Right atrium auricular region (tissue), 2 donors: Measurements from ENCODE around the gene LIM2. TPM values are rescaled to one million over a fixed set of nuclear protein-coding genes. Genes with fewer than 3 reads are reported as not detected.

ENCODE experiments used
- DNase-seq: peaks from one replicate; pipeline ENCODE4 v3.0.0-alpha.2; 2019; ENCODE audit warnings: low spot score
- H3K27ac ChIP-seq, 2 donors: fragments of 200-600 bp; sonication (generic); 1 replicate in 1 of 2; 2 replicates in 1 of 2; pipeline ENCODE4 v1.5.1; 2016 to 2019
- H3K27me3 ChIP-seq, 2 donors: fragments of 200-600 bp; sonication (generic); one replicate each; pipeline versions ENCODE4 v1.5.1 to v1.6.0; 2017 to 2019
- H3K36me3 ChIP-seq: fragments of 200-600 bp; sonication (generic); one replicate; pipeline ENCODE4 v1.5.1; 2016
- H3K4me1 ChIP-seq, 2 donors: fragments of 200-600 bp; sonication (generic); one replicate each; pipeline versions ENCODE4 v1.5.1 to v1.6.0; 2017 to 2019
- H3K4me3 ChIP-seq, 2 donors: fragments of 200-600 bp; sonication (generic); 1 replicate in 1 of 2; 2 replicates in 1 of 2; pipeline ENCODE4 v1.5.1; 2017 to 2019; ENCODE audit warnings: mild to moderate bottlenecking in 1 of 2, moderate library complexity in 1 of 2
- H3K9me3 ChIP-seq, 2 donors: fragments of 200-600 bp; sonication (generic); one replicate each; pipeline ENCODE4 v1.5.1; 2019
- CTCF ChIP-seq, 2 donors: fragments of 200-600 bp; sonication (generic); IDR thresholded peaks; one replicate each; pipeline ENCODE4 v1.5.1; 2019; ENCODE audit warnings: antibody characterized with exemption in 2 of 2
- total RNA-seq, 2 donors: library from RNA; depleted of rRNA; stranded (reverse); fragments of >200 nt; gene quantifications; one replicate each; pipeline ENCODE4 v1.1.0, GENCODE V29; 2016

Gene LIM2
- total RNA-seq, 2 donors from 2014 or later = not detected

GRCh38 chr19:51337141-51337860 is 50.5 kb downstream of the LIM2 start:
- H3K27ac ChIP-seq = no peak overlapping the region
- H3K9me3 ChIP-seq = no peaks in the 10 kb centered on the region
- H3K27me3 ChIP-seq = no peaks in the 10 kb centered on the region
- H3K36me3 ChIP-seq = no peaks in the 10 kb centered on the region
- no peak for TF ChIP-seq CTCF (IDR thresholded peaks at IDR 0.05)
- H3K4me3 ChIP-seq = no peak overlapping the region
- H3K4me1 ChIP-seq = peaks cover 0 to 21% of the 10 kb centered on the region in 2 donors
- no peak for DNase-seq

GRCh38 chr19:51333836-51334460 is 53.8 kb downstream of the LIM2 start:
- no peak for TF ChIP-seq CTCF (IDR thresholded peaks at IDR 0.05)
- H3K36me3 ChIP-seq = no peaks in the 10 kb centered on the region

GRCh38 chr19:51331716-51332115 is 56.1 kb downstream of the LIM2 start:
- no peak for TF ChIP-seq CTCF (IDR thresholded peaks at IDR 0.05)
- no peaks in the 10 kb centered on the region for H3K9me3 ChIP-seq
- no peak overlapping the region for H3K27ac ChIP-seq
- DNase-seq = no peak
- H3K4me1 ChIP-seq = peaks cover 0 to 14% of the 10 kb centered on the region in 2 donors
- H3K27me3 ChIP-seq = peaks cover 7 to 15% of the 10 kb centered on the region in 2 donors
- H3K36me3 ChIP-seq = no peaks in the 10 kb centered on the region
- H3K4me3 ChIP-seq = no peak overlapping the region

More at GRCh38 chr19:51333836-51334460, 53.8 kb downstream of the LIM2 start:
- Histone ChIP-seq H3K4me1 (peaks cover 0 to 7% of the 10 kb centered on the region in 2 donors), H3K27ac (no peak overlapping the region), H3K27me3 (no peaks in the 10 kb centered on the region), H3K9me3 (no peaks in the 10 kb centered on the region), H3K4me3 (no peak overlapping the region)
- DNase-seq = no peak

GRCh38 chr19:51331193-51331592 is 56.6 kb downstream of the LIM2 start:
- Histone ChIP-seq H3K4me1 (peaks cover 0 to 15% of the 10 kb centered on the region in 2 donors), H3K4me3 (no peak overlapping the region), H3K9me3 (no peaks in the 10 kb centered on the region), H3K27ac (no peak overlapping the region), H3K36me3 (no peaks in the 10 kb centered on the region), H3K27me3 (peaks cover 7 to 15% of the 10 kb centered on the region in 2 donors)
- DNase-seq = no peak
- no peak for TF ChIP-seq CTCF (IDR thresholded peaks at IDR 0.05)

- no peak for DNase-seq
- Histone ChIP-seq H3K4me3 (no peak overlapping the region), H3K36me3 (no peaks in the 10 kb centered on the region), H3K4me1 (peaks cover 0 to 15% of the 10 kb centered on the region in 2 donors), H3K9me3 (no peaks in the 10 kb centered on the region), H3K27ac (no peak overlapping the region), H3K27me3 (peaks cover 7 to 15% of the 10 kb centered on the region in 2 donors)
- TF ChIP-seq CTCF (IDR thresholded peaks at IDR 0.05) = no peak
Measured at GRCh38 chr19:51330366-51330765, 57.4 kb downstream of the LIM2 start.

Other genes with a start within 250 kb of the LIM2 start
- gene SIGLEC7, start 245.7 kb downstream of the LIM2 start, total RNA-seq = 1 to 10 TPM in 1 of 2 donors, under 1 TPM in 1; 0.26 to 1.7 TPM
- gene CD33, start 162.9 kb downstream of the LIM2 start, total RNA-seq = 1 to 10 TPM; 2.3 to 4.2 TPM
- gene SIGLECL1, start 136.9 kb downstream of the LIM2 start, total RNA-seq = not detected
- gene IGLON5, start 76.3 kb downstream of the LIM2 start, total RNA-seq = under 1 TPM in 1 of 2 donors, not detected in 1; 0.31 TPM
- 1 to 10 TPM in 1 of 2 donors, under 1 TPM in 1; 0.79 to 1.1 TPM for gene VSIG10L, start 45.8 kb downstream of the LIM2 start, total RNA-seq
- 100 to 1,000 TPM; 385 TPM for gene ETFB, start 21.6 kb downstream of the LIM2 start, total RNA-seq
- gene CLDND2, start 19.0 kb downstream of the LIM2 start, total RNA-seq = not detected
- gene NKG7, start 15.3 kb downstream of the LIM2 start, total RNA-seq = 1 to 10 TPM; 1.4 to 1.8 TPM
- not detected for gene C19orf84, start 2.6 kb upstream of the LIM2 start, total RNA-seq
- gene SIGLEC10, start 29.7 kb upstream of the LIM2 start, total RNA-seq = 1 to 10 TPM in 1 of 2 donors, under 1 TPM in 1; 0.22 to 7.7 TPM
- under 1 TPM; 0.08 to 0.26 TPM for gene SIGLEC8, start 70.5 kb upstream of the LIM2 start, total RNA-seq
- not detected for gene CEACAM18, start 90.6 kb upstream of the LIM2 start, total RNA-seq
- not detected for gene SIGLEC12, start 113.8 kb upstream of the LIM2 start, total RNA-seq
- under 1 TPM; 0.16 to 0.44 TPM for gene SIGLEC6, start 143.7 kb upstream of the LIM2 start, total RNA-seq
- 1 to 10 TPM; 3.0 to 4.6 TPM for gene ZNF175, start 183.3 kb upstream of the LIM2 start, total RNA-seq
- gene SIGLEC5, start 242.4 kb upstream of the LIM2 start, total RNA-seq = 1 to 10 TPM in 1 of 2 donors, not detected in 1; 1.7 TPM